Non-pigmented ciliary epithelial cell (primary cell): ENCODE data around the gene VASH1.

Experiments used
- DNase-seq: peaks from one replicate; pipeline ENCODE4 v3.0.0-alpha.2; 2010; ENCODE audit warnings: low read depth

The VASH1 gene

DNA sequence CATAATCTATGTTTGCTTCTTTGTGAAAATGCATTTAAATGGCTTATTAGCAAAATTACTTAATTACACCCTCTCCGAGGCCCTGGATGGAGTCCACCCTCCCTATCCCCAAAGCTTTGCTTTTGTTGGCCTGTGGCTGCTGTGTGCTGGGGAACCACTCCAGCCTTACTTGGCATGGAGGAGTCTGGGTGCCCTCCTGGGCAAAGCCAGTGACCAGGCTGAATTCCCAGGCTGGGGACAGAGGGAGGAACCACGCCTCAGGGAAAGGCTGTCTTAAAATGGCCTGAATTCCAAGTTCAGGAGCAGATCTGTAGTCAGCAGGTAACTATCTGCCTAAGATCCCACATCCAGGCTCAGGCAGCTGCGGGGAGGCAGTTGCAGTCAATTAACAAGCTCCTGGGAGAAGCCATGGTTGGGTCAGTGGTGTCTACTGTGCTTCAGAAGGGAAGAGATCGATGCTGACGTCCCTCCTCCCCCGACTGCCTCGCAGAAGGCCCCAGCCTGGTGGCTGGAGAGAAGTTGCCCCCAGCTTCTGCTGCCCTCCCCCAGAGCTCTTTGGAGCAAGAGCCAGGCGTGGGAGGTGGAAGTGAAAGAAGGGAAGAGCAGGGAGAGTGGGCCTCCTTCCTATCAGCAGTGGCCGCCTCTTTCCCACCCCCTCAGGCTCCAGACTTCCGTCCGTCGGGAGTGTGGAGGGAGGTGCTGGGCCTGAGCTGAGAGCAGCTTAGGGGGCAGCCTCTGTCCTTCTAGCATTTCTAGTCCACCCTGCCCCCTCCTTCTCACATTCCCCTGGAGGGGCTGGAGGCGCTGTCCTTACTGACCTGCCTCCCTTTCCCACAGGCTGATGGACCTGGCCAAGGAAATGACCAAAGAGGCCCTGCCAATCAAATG lies 11.3 kb downstream of the VASH1 start:
- no peak for DNase-seq

DNA sequence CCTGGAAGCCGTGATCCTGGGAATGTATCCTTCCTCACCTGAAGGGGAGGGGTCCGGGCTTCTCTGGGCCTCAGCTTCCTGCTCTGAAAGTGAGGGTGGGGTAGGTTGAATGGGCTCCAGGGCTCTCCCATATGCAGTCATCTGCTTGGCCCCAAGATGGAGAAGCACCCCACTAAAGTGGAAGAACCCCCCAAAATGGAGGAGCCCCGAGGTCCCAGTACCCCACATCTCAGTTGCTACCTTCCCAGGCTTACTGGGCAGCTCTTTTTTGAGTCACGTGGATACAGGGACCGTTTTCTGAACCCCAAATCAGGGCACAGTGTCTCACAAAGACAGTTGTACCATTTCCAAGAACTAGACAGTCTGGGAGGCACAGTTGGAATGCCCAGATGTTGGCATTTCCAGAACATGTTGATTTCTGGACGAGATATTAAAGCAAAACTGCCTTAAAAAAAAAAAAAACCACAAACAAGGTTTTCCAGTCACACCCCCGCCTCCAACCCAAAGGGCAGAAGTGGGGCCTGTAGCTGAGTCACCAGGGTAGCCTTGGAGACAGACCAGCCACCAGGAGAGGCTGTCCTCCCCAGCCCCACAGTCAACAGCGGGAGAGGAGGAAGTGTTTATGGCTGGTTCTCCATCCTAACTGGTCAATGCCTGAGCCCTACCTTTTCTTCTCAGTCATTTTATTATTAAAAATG lies 12.1 kb downstream of the VASH1 start:
- peak; percentile 65 for DNase-seq

DNA sequence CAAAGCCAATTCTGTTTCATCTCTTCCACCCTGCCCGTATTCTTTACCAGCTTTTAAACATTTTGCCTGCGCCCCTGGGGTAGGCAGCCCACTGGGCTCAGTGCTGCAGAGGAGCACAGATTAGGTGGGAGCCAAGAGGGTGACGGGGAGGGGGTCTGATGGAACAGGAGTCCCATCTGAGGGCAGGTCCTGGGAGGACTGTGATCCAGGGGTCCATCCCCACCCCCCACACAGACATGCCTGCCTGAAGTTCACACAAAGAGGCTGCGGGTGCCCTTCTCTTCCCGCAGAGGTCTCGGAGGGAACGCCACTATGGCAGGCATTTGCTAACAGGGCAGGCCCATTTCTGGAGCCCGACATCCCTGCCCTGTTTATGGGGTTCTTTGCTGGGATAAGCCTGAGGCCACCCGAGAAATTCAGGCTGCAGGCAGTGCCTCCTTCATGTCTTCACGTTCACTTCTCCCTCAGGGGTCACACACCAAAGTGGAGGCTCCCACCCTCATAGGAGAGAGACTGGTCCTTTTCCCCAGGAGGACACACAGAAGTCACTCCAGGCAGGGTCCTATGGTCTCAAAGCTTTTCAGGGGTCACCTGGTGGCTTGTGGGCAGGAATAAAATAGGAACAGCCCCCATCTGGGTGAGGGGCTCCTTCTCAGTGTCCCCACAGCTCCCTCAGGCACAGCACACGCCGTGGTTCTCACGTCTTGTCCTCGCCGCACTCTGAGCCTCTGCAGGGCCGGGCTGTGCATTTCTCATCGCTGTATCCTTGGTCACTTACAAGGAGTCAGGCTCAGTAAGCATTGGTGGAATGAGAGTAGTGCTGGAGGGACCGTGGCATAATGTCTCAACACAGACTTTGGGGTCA lies 12.9 kb downstream of the VASH1 start:
- no peak for DNase-seq

DNA sequence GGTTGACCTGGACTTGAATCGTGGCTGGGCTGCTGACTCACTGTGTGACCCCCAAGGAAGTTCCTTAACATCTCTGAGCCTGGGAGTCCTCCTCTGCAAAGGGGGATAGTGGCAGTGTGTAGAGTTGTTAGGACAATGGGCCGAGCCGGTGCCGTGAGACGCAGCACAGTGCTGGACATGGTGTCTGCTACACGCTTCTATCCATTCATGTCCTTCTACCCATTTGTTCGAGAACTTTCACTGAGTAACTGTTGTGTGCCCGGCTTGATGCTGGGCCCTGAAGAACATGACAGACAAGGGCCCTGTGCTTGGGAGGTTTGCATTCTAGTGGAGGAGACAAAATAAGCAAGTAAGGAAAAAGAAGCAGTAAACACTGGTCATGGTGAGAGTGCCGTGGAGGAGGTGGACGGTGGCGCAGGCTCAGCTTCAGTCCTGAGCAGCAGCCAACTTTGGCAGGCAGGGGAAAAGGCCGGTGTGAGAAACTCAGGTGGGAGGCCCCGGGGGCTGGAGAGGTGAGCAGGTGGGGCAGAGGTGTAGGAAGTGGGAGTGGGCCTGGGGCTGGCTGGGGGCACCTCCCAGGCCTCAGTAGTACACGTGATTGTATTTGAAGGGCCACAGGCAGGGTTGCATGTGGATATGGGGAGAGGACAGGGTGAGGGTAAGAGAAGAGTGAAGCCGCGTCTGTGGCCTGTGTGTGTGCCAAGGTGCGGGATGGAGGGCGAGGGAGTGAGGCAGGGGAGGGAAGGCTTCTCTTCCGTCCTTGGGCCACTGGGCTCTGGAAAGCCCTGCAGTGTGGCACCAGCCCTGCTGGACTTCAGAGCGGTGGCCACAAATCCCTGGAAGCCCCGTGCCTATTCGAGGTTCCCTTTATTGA lies 13.8 kb downstream of the VASH1 start:
- no peak for DNase-seq

DNA sequence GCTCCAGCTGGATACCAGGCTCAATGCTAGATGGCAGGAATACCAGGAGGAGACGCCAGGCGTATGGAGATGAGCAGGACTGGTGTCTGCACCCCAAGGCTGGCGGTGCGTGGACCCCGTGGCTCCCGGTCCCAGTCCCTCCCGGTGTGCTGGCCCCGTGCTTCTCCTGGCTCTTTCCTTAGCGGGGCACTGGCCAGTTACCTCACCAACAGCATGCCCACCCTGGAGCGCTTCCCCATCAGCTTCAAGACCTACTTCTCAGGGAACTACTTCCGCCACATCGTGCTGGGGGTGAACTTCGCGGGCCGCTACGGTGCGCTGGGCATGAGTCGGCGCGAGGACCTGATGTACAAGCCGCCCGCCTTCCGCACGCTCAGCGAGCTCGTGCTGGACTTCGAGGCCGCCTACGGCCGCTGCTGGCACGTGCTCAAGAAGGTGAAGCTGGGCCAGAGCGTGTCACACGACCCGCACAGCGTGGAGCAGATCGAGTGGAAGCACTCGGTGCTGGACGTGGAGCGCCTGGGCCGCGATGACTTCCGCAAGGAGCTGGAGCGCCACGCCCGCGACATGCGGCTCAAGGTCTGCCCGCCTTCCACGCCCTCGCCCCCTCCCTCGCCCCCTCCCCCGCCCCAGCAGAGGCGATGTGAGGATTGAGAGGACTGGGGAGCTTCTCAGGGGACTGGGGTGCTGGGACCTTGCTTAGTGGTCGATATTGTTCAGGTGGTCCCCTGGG lies 14.6 kb downstream of the VASH1 start:
- no peak for DNase-seq

DNA sequence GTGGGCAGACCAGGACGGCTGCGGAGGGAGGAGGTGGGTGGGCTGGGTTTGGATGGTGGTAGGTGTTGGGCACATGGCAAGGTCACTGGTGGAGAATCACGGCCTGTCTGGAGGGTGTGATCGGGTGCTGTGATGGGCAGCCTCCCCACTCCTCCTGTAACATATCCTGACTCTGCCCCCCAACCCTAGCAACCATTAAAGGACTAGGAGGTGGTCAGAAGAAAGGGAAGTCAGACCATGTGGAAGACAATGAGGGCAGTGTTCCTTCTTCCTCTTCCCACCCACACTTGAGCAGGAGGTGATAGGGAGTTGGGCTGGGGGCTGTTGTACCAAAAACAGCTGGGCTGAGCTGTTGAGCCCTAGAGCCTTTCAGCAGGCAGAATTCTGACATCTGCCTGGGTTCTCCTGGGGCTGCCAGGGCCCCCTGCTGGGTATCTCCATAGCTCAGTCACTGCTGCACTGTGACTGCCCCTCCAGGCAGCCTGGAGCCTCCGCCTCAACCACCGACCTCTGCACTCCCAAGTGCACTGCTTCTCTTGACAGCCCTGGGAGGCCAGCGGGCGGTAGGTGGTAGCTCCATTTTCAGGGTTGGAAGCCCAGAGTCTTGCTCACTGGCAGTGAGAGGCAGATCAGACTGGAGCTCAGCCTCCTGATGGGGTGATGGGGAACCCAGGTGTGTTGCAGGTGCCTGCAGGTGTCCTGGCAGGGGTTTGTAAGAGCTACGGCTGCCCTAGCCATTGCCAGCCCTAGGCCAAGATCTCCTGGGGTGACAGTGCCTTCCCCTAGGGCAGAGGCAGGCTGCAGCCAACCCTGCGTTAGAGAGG lies 15.4 kb downstream of the VASH1 start:
- DNase-seq = no peak

DNA sequence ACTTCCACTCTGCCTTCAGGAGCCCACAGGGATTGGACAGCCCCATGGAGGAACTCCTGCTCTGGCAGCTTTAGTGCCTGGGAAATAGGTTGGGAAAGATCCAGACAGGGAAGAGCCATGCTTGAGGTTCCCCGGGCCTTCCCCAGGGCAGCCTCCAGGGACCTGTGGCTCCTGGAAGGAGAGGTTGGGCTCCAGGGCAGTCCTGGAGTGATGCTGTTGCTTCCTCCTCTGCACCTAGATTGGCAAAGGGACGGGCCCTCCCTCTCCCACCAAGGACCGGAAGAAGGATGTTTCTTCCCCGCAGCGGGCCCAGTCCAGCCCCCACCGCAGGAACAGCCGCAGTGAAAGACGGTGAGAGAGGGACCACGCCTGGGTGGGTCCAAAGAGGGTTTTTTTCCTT lies 16.5 kb downstream of the VASH1 start:
- no peak for DNase-seq

DNA sequence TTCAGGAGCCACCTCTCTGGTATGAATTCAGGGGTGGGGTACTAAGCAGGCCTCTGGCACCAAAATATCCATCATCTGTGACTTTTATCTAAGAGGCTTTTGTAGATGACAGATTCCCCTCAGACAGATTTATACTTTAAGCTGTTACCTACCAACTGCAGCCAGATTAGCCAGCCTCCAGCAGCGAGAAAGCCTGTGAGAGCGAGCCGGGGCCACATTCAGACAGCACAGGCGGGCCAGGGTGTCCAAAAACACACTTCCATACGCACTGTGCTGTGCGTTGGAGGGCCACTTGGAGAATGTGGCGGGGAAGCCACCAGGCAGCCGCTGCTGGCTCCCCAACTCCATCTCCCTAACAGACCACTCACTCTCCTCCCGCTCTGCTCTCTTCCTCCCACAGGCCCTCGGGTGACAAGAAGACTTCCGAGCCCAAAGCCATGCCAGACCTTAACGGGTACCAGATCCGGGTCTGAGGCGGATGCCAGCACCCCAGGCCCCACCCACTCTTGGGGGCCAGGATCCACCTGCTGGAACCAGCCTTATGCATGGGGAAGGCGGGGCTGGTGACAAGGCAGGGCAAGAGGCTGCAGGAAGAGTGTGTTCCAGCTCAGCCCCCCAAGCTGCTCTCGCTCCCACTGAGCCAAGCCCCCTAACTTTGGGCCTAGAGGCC lies 17.4 kb downstream of the VASH1 start:
- DNase-seq = no peak

DNA sequence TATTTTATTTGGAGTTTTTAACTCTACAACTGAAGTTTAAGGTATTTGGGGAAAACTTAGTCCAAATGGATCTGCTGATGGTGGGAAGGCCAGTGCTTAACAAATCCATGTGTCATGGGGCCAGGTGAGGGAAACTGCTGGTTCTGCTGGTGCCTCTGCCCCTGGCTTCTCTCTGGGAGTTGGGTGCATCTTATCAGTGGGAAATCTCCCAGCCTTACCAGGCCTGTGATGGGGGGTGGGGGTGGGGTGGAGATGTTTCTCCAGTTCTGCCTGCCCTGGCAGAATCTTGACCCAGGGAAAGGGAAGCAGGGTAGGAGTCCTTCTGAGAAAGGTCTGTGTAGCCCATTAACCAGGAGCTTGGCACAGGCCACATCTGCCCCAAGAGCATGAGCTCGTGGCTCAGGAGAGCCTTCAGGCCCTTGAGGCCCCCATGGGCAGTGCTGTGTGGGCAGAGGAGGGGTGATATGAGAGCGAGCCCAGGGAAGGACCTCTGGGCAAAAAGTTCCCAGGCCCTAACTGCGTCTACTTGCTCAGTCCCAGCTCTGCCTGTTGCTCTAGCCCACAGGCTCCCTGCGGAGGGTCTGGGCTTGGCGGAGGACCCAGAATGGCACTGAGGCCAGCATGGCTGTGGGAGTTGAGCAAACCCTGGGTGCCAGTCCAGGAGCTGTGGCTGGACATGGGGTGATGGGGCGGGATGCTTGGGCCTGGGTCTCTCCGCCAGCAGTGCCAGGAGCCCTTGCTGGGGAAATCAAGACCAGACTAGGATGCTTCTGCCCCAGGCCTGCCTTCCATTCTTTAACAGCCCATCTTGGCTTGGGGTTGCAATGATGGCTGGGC lies 18.2 kb downstream of the VASH1 start:
- DNase-seq = no peak

DNA sequence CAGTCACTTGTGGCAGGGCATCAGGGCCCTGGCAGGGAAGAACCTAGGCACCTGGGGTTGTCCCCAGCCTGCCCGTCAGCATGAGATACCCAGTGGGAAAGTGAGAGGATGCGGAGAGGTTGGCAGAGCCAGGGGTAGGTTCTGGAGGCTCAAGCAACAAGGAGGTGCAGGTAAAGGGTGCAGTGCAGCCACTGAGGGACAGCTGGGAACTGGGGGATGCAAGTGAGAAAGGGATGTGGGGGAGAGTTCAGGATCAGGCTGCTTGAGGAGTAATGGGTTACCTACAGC lies 18.7 kb downstream of the VASH1 start:
- no peak for DNase-seq

DNA sequence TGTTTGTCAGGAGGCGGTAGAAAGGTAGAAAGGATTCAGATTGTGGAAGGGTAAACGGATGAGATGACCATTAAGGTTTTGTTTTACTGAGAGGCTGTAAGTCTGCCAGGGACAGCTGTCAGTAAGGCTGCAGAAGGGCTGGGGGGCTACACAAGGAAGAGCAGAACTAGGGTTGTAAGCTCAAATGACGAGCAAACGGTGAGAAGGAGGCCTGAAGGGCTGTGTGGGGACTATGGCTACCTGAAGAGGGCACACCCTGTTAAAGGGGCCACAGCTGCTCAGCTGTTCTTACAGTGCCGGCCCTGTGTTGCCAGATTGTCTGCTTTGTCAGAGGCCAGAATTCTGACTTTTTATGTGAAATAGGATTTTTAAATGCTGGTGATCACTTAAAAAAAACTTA lies 19.1 kb downstream of the VASH1 start:
- no peak for DNase-seq

DNA sequence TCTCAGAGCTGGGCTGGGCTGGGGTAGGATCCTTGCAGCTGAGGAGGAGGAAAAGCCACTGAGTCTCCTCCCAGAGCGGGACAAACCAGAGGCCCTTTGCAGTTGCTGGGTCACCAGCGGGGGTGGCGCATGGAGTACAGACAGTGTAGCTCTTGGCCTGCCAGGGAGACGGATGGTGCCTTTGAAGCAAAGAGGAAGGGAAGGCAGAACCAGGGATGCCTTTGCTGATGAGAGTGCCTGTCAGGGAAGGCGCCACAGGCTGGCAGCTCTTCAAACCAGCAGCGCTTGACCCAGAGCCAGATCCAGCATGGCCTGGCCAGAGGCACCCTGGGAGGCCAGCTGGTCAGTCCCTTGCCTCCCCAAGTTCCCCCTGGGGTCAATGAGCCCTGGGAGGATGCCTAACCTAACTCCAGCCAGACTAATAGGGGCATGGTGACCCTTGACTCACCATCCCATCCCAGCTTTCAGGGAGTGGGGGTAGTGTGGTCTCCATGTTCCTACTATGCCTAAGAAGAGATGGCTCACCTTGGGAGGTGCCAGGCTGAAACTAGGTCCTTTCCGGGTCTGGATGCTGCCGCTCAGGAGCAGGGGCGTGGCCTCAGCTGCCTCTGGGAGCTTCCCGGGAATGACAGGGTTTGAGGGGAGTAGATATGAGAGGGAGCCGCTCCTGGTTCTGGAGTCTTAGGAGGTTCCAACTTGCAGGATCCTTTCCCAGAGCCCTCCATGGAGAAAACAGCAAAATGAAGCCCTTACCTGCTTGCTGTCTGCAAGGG lies 19.8 kb downstream of the VASH1 start:
- DNase-seq = no peak

DNA sequence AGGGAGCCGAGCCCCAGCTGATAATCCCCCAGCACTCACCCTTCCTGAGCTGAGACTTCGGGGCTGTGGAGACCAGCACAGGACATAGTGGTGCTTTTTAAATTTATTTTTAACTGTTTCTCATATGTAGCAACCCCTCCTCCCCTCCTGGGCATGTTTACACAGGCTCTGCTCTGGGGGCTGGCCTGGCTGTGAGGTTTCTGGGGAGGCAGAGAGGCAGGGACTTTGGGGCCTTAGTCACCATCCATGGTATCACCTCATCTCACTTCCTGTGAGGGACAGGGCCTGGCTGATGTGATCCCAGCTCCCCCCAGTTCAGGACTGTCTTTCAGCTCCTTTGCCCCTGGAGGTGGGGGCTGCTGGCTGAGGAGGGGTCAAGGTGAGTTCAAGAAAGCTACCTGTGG lies 20.4 kb downstream of the VASH1 start:
- no peak for DNase-seq

DNA sequence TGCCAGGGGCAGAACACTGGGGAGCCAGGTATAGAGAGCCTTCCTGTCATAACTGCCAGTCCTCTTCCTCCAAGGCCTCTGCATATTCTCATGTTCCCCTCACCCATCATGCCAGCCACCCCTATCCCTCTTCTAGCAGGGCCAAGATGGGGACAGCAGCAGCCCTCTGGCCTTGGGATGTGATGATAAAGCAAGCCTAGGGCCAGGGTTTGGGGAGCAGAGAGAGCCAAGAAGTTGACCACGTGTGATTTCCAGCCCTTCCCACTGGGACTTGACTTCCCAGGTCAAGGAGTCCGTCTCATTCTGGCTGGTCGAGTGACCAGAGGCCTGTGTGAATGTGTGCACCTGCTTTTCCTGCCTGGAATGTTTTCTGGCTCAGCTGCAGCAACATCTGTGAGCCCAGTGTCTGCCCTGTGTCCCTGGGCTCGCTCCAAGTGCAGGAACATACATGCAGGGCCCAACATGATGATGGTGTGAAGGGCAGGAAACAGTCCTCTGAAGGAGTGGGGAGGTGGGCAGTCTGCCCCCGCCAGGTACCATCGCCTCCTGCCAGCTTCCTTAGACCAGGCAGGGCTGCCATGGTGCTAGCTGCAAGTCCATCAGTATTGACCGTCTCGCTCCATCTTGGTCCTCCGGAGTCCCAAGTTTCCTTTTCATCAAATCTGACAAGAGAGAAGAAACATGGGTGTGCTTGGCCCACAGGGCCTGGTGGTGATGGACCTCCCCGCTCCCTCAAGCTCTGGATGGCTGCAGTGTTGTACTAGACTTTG lies 21.0 kb downstream of the VASH1 start:
- DNase-seq = no peak

DNA sequence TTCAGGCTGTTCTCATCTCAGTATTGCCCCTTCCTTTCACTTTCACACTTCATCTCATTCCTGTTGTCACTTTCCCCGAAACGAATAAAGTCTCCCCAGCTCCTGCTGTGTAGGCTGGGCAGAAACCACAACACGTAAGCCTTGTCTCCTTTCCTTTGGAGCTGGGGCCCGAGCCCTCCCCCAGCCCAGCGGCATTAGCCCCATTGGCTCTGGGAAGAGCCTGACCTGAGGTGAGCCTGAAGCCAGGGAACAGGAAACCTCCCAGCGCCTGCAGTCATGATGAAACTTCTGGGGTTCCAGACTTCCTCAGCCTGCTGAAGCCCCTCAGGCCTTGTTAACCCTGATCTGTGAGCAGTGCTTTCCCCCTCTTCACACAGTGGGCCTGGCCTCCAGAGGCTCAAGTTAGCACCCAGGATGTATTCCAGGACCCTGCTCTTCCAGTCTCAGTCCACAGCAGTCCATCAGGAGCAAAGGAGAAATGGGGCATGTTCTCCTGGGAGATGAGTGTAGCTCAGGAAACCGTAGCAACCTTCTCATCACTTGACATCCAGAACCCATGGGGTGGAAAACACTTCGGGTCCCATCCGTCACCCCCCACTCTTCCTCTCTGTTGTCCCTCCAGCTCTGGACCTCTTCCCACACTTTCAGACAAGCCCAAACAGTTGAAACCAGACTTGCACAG lies 21.8 kb downstream of the VASH1 start:
- no peak for DNase-seq

DNA sequence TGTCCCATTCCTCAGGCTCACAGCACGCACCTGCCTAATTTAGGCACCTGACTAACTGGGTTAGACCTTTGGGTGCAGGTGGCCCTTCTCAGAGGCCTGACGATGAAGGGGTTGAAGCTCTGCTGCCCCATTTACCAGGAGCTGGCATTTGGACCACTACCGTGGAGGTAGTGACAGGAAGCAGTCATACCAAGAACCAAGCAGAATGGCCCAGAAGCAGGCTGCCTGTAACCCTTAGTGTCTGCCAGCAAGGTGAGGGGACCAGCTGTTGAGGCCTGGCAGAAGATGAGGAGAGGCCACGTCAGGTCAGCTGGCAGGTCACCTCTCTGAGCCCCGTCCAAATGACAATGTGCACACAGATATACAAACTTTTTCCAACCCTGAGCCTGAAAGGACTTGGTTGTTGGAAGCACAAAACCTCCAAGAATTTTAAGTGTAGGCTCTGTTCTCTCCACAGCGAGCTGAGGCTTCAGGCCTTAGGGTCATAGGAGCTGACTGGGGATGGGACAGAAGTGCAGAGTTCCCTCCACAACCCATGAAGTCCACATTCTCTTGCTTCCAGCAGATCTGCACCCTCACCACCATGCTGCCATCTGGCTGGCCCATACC lies 23.1 kb downstream of the VASH1 start:
- no peak for DNase-seq
